HG02885 (cell line): Measurements from ENCODE around the gene TMEM9.

ENCODE experiments used
- ATAC-seq: cut with Tn5 transposase; IDR thresholded peaks from one replicate; pipeline ENCODE4 v1.9.1; 2021; ENCODE audit warnings: mild to moderate bottlenecking; ENCODE audit not compliant: unreplicated experiment, poor library complexity

The TMEM9 gene

GRCh38 chr1:201111672-201112071 lies 42.6 kb downstream of the TMEM9 start:
- ATAC-seq: no peak

- ATAC-seq: no peak
Observed at GRCh38 chr1:201111156-201111555, 43.1 kb downstream of the TMEM9 start.

GRCh38 chr1:201110616-201111015 lies 43.7 kb downstream of the TMEM9 start:
- ATAC-seq: no peak

- ATAC-seq: no peak
Observed at GRCh38 chr1:201110138-201110537, 44.1 kb downstream of the TMEM9 start.

GRCh38 chr1:201109651-201110050 lies 44.6 kb downstream of the TMEM9 start:
- ATAC-seq: no peak

- no peak for ATAC-seq
Observed at GRCh38 chr1:201108614-201109013, 45.7 kb downstream of the TMEM9 start.

- no peak for ATAC-seq
Observed at GRCh38 chr1:201105688-201106087, 48.6 kb downstream of the TMEM9 start.

GRCh38 chr1:201104141-201104540 lies 50.1 kb downstream of the TMEM9 start:
- ATAC-seq: no peak

- ATAC-seq: no peak
Observed at GRCh38 chr1:201103666-201104065, 50.6 kb downstream of the TMEM9 start.

GRCh38 chr1:201100169-201100930 lies 53.9 kb downstream of the TMEM9 start:
- ATAC-seq: no peak

- ATAC-seq: no peak
Observed at GRCh38 chr1:201098992-201099677, 55.1 kb downstream of the TMEM9 start.

GRCh38 chr1:201096977-201097856 lies 57.1 kb downstream of the TMEM9 start:
- ATAC-seq: no peak

GRCh38 chr1:201096041-201096461 lies 58.2 kb downstream of the TMEM9 start:
- ATAC-seq: no peak

- no peak for ATAC-seq
Observed at GRCh38 chr1:201095581-201095980, 58.7 kb downstream of the TMEM9 start.

- ATAC-seq: no peak
Observed at GRCh38 chr1:201094832-201095231, 59.4 kb downstream of the TMEM9 start.

GRCh38 chr1:201093962-201094361 lies 60.3 kb downstream of the TMEM9 start:
- no peak for ATAC-seq

- no peak for ATAC-seq
Observed at GRCh38 chr1:201093561-201093960, 60.7 kb downstream of the TMEM9 start.

- ATAC-seq: no peak
Observed at GRCh38 chr1:201092738-201093137, 61.5 kb downstream of the TMEM9 start.

- no peak for ATAC-seq
Observed at GRCh38 chr1:201091256-201091655, 63.0 kb downstream of the TMEM9 start.

GRCh38 chr1:201090541-201090940 lies 63.7 kb downstream of the TMEM9 start:
- ATAC-seq: no peak

GRCh38 chr1:201089596-201089995 lies 64.7 kb downstream of the TMEM9 start:
- ATAC-seq: no peak
